ENCODE data around the gene C4orf46.

The C4orf46 gene

DNA sequence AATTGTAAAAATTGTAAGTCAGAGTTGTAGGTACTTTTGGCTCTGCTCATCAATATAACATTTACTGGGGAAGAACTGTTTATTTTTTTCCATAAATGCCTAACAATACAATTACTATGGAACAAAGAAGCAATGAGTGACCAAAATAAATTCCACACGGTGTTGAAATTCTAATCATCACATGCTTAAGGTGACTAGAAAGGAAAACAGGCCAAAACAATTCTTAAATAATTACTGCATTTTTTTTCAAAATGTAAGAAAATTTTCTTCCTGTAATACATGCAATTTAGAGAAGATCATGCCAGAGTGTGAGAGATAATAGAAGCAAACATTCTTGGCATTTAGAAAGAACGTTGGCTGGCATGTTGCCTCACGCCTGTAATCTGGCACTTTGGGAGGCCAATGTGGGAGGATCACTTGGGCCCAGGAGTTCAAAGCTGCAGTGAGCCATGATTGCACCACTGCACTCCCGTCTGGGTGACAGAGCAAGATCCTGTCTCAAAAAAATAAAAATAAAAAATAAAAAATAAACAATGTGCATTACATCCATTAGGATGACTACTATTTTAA is 22.5 kb downstream of the C4orf46 start:
- Histone ChIP-seq H4K20me1 (ENCODE audit: insufficient read depth, low read length, poor library complexity, severe bottlenecking) (no peaks in the 10 kb centered on the region), H3K27me3 (ENCODE audit: insufficient read depth, low read length, poor library complexity, severe bottlenecking) (no peaks in the 10 kb centered on the region), H3K9ac (ENCODE audit: low read depth, low read length, poor library complexity, severe bottlenecking) (no peak overlapping the region), H3F3A (ENCODE audit: low read depth) (no peaks in the 10 kb centered on the region), H3K4me1 (ENCODE audit: insufficient read depth, low read length, poor library complexity, severe bottlenecking) (no peaks in the 10 kb centered on the region), H3K4me2 (ENCODE audit: low read depth, low read length, poor library complexity, severe bottlenecking) (no peak overlapping the region), H3K79me2 (ENCODE audit: insufficient read depth, low read length) (no peaks in the 10 kb centered on the region), H3K36me3 (ENCODE audit: insufficient read depth, low read length) (no peaks in the 10 kb centered on the region), H3K9me3 (ENCODE audit: insufficient read depth, low read depth, low read length) (no peaks in the 10 kb centered on the region), H3K4me3 (ENCODE audit: low read length, poor library complexity, severe bottlenecking) (no peak overlapping the region), H2AFZ (ENCODE audit: low read length) (no peak overlapping the region), H3K9me2 (replicated peaks; ENCODE audit: low read depth, low read length) (no peaks in the 10 kb centered on the region)
- TF ChIP-seq, protein P1, sequence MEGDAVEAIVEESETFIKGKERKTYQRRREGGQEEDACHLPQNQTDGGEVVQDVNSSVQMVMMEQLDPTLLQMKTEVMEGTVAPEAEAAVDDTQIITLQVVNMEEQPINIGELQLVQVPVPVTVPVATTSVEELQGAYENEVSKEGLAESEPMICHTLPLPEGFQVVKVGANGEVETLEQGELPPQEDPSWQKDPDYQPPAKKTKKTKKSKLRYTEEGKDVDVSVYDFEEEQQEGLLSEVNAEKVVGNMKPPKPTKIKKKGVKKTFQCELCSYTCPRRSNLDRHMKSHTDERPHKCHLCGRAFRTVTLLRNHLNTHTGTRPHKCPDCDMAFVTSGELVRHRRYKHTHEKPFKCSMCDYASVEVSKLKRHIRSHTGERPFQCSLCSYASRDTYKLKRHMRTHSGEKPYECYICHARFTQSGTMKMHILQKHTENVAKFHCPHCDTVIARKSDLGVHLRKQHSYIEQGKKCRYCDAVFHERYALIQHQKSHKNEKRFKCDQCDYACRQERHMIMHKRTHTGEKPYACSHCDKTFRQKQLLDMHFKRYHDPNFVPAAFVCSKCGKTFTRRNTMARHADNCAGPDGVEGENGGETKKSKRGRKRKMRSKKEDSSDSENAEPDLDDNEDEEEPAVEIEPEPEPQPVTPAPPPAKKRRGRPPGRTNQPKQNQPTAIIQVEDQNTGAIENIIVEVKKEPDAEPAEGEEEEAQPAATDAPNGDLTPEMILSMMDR (conservative IDR thresholded peaks at IDR 0.05; ENCODE audit: low read length), result no peak
- no peak for TF ChIP-seq EZH2phosphoT487 (IDR thresholded peaks at IDR 0.05; ENCODE audit: borderline replicate concordance)

DNA sequence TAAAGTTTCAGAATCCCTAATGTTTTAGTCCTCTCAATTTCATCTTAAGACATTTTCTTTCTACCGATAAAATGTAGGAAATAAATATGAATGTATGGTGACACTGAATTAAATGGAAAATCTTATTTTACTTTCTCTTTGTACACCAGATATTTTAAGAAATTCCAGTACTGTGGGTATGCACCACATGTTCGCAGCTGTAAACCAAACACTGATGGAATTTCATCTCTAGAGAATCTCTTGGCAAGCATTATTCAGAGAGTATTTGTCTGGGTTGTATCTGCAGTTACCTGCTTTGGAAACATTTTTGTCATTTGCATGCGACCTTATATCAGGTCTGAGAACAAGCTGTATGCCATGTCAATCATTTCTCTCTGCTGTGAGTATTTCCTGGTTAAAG is 26.9 kb downstream of the C4orf46 start:
- H3K9ac ChIP-seq (ENCODE audit: low read depth, low read length, poor library complexity, severe bottlenecking), result no peak overlapping the region
- no peaks in the 10 kb centered on the region for H3K27me3 ChIP-seq (ENCODE audit: insufficient read depth, low read length, poor library complexity, severe bottlenecking)
- no peak overlapping the region for H3K4me2 ChIP-seq (ENCODE audit: low read depth, low read length, poor library complexity, severe bottlenecking)
- H3K9me3 ChIP-seq (ENCODE audit: insufficient read depth, low read depth, low read length), result no peaks in the 10 kb centered on the region
- H3K9me2 ChIP-seq (replicated peaks; ENCODE audit: low read depth, low read length), result no peaks in the 10 kb centered on the region
- H4K20me1 ChIP-seq (ENCODE audit: insufficient read depth, low read length, poor library complexity, severe bottlenecking), result no peaks in the 10 kb centered on the region
- no peaks in the 10 kb centered on the region for H3K36me3 ChIP-seq (ENCODE audit: insufficient read depth, low read length)
- no peak overlapping the region for H2AFZ ChIP-seq (ENCODE audit: low read length)
- H3K79me2 ChIP-seq (ENCODE audit: insufficient read depth, low read length), result no peaks in the 10 kb centered on the region
- TF ChIP-seq, protein P1 (conservative IDR thresholded peaks at IDR 0.05; ENCODE audit: low read length), result no peak
- TF ChIP-seq EZH2phosphoT487 (IDR thresholded peaks at IDR 0.05; ENCODE audit: borderline replicate concordance), result no peak
- no peak overlapping the region for H3K4me3 ChIP-seq (ENCODE audit: low read length, poor library complexity, severe bottlenecking)
- no peaks in the 10 kb centered on the region for H3F3A ChIP-seq (ENCODE audit: low read depth)
- no peaks in the 10 kb centered on the region for H3K4me1 ChIP-seq (ENCODE audit: insufficient read depth, low read length, poor library complexity, severe bottlenecking)

DNA sequence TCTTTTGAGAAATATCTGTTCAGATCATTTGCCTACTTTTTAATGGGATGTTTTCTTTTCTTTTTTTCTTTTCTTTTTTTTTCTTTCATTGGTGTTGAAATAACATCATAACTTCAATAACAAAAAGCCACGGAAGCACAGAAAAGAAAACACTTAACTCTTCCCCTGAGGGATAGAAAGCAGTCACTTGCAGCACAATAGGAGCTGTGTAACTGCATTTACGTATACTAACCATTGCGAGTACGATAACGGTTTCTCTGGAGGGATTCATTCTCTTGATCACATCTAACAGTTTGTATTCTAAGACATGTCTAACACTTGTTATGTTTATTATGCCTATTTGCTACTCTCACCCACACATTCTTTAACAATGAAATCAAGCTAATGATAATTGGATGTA is 27.3 kb downstream of the C4orf46 start:
- no peak overlapping the region for H3K4me3 ChIP-seq (ENCODE audit: low read length, poor library complexity, severe bottlenecking)
- no peaks in the 10 kb centered on the region for H3K79me2 ChIP-seq (ENCODE audit: insufficient read depth, low read length)

More for the DNA sequence above, 27.3 kb downstream of the C4orf46 start:
- Histone ChIP-seq H3K27me3 (ENCODE audit: insufficient read depth, low read length, poor library complexity, severe bottlenecking) (no peaks in the 10 kb centered on the region), H3K9me2 (replicated peaks; ENCODE audit: low read depth, low read length) (no peaks in the 10 kb centered on the region), H3K4me2 (ENCODE audit: low read depth, low read length, poor library complexity, severe bottlenecking) (no peak overlapping the region), H3K9ac (ENCODE audit: low read depth, low read length, poor library complexity, severe bottlenecking) (no peak overlapping the region), H3K9me3 (ENCODE audit: insufficient read depth, low read depth, low read length) (no peaks in the 10 kb centered on the region), H2AFZ (ENCODE audit: low read length) (no peak overlapping the region), H3K36me3 (ENCODE audit: insufficient read depth, low read length) (no peaks in the 10 kb centered on the region), H3F3A (ENCODE audit: low read depth) (no peaks in the 10 kb centered on the region), H3K4me1 (ENCODE audit: insufficient read depth, low read length, poor library complexity, severe bottlenecking) (no peaks in the 10 kb centered on the region), H4K20me1 (ENCODE audit: insufficient read depth, low read length, poor library complexity, severe bottlenecking) (no peaks in the 10 kb centered on the region)
- TF ChIP-seq, protein P1 (conservative IDR thresholded peaks at IDR 0.05; ENCODE audit: low read length), result no peak
- TF ChIP-seq EZH2phosphoT487 (IDR thresholded peaks at IDR 0.05; ENCODE audit: borderline replicate concordance), result no peak

Measured in Loucy (cell line).